ENCODE results near the gene NEUROD6.

DNA sequence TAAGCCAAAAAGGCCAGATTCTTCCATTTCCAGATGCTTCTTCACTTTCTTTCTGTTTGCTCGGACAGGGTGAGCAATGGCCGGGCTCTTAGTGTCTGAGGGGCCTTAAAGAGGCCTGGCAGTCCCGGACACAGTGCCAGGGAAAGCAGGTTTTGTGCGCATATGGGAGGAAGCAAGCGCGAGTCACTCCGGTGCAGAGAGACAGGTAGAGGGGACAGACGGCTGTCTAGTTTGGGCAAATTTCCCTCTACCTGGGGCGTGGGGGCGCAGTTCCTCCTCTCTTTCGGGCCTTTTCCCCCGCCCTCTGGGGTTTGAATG, 4.7 kb downstream of the NEUROD6 start:
- no peak for TF ChIP-seq CTCF (IDR thresholded peaks at IDR 0.05)
- TF ChIP-seq POLR2A (IDR thresholded peaks at IDR 0.05) = no peak

Measured in sigmoid colon (tissue), 3 donors.